ENCODE results near the gene VAMP2. TPM values are rescaled to one million over a fixed set of nuclear protein-coding genes. Genes with fewer than 3 reads are reported as not detected.

Gene VAMP2
- total and polyA plus RNA-seq, 10 of the 15 experiments (the other 5 are each of a cell fraction or from before 2014, with no cell fraction given) = 3.0 to 35.2 (median 25.0) TPM

GRCh38 chr17:8120520-8121406 lies 42.0 kb downstream of the VAMP2 start (continued):
- TF ChIP-seq PRDM15 (CRISPR knock-in tag; IDR thresholded peaks at IDR 0.05) (no peak), RCOR1 (conservative IDR thresholded peaks at IDR 0.05; ENCODE audit: low read depth, low read length) (no peak), BCL11A (IDR thresholded peaks at IDR 0.05; ENCODE audit: low read depth, low read length) (no peak), DPF2 (IDR thresholded peaks at IDR 0.05) (0 out of 2 replicates have a peak, but pooled peaks have one; percentile 1), BCLAF1 (IDR thresholded peaks at IDR 0.05) (no peak), PAX5 (IDR thresholded peaks at IDR 0.05; ENCODE audit: borderline replicate concordance, low read depth, low read length) (no peak; the same call in 1 of the 2 replicates), HDGF (IDR thresholded peaks at IDR 0.05) (peak; percentile 76), JUND (IDR thresholded peaks at IDR 0.05; ENCODE audit: low read depth, low read length) (no peak)

Measured in GM12878 (cell line).